ENCODE measurements around the gene UBE3D.
"Not testable (repeated sequence)": the region's sequence is repeated elsewhere in the genome, so short reads cannot be mapped to it uniquely, and the experiment has no call there.

UBE3D gene

DNA sequence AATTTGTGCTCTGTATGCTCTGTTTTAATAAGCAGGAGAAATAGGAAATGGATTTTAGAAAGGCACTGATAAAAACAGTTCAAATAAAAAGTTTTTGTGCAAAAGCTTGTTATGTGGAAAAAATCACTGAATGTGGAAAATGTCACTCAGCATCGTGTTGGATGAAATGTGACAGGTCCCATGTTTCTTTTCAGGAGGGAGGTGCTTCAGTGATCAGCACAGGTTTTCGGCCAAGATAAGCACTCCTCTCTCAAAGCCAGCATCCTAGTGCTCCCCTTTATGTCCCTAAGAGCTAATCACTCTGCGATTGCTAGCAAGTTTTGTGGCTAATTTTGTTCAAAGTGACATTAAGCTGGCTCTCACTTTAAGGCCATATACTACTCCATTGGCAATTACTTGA is 12.0 kb downstream of the UBE3D start:
- DNase-seq (ENCODE audit: low spot score) = no peak

DNA sequence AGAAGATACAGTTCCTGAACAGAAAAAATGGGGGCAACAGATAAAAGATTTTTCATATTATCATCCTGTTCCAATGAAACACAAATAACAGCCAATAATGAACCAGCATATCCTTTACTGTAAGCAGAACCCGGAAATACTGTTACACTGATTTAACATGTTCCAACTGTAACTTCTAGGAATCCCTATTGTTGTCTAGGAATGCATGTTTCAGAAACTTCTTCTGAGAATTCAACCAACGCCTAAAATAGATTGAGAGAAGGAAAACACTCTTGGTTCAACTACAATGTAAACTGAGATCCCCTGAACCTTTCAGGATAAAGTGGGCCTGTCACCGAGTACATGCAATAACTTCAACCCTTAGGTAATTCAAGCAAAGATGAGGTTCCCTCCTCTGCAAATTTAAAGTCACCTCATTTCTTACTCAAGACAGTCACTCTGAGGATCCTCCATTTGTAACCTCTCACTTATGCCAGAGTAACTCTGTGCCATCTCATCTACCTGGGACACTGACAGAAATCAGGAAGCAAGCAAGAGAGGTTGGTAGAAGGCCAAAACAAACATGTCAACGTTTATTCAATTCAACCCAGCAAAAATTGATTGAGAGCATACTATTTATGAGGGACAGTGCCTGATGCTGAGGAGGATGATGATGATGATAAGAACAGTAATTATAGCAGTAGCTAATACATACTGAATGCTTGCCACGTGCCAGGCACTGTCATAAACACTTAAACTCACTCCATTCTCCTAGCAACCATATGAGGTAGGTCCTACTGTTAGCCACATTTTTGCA is 14.1 kb downstream of the UBE3D start:
- no peak for DNase-seq (ENCODE audit: low spot score)

DNA sequence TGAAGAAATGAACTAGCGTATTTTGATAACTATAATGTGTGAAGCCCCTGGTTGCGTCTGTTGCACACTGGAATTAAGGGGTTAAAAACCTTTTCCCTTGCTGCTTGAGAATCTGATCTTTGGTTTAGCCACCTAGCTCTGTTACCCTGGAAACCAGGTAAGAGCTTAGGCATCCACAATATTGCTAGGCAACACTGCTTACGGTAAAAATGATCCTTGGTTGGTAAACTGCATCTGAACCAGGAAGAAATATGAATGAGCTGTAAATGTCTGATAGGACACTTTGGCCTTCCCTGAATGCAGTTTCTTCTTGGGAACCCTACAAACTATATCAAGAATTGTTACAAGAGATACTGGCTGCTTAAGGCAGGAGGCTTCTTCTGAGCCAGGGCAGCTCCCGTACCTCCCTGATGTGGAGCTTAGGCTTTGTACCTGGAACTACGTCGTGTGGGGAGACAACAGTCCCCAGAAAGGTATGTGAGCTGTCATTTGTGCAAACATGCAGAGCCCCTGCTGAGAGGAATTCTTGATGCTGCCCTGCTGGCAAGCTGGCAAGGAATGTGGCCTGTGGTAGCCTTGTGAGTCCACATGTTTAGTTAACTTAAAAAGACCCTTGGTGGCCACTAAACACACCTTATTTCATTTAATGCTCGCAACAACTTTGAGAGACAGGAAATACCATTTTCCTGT is 18.4 kb downstream of the UBE3D start:
- DNase-seq (ENCODE audit: low spot score) = no peak

DNA sequence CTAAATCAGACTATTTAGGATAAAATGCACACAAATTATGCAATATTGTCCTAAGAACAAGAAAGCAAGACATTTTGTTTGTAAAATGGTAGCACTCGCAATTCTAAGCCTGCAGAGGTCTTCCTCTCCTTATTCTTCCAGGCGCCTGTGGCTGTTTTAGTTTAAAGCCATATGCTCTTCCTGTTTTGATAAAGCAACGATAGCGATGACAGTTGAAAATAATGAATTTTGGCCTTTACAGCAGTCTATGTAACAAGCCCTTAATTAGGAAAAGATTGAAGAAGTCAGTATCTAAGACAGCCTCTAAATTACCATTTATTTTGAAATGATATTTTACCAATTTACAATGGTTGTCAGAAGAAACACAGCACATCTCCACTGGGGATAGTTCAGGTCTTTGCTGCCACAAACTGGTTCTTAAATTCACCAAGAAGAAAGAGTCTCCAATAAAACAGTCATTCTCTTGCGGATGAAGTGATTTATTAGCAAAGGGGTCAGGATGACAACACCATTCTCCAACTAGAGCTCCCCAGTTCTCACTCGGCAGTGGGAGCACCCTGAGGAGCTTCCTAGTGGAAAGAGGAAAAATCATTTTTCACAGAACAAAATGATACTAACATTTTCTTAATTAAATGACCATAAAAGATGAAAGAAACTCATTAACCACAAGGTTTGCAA is 21.4 kb downstream of the UBE3D start:
- no peak for DNase-seq (ENCODE audit: low spot score)

DNA sequence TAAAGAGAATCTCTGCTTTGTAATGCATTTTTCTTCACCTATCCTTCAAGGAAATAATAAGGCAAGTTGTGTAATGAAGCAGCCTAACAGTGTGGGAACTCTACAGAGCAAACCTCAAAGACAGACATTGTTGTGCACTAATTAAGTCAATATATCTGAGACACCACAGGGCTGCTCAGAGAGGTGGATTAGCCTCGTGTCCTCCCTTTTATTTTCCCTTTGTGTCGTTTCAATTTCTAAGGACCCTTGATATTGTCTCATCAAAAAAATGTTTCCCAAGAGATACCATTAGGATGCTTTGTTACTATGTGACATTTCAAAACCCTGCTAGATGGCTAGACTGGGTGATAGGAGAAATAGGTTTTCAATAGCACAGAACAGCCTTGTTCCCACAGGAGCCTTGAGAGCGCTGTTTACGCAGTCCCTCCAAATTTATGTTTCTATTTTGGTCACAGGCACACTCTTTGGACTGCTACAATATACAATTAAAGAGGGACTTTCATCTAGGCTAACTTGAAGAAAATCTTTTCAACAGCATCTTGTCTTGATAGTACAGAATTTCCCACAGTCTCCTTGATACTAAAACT is 23.1 kb downstream of the UBE3D start:
- no peak for DNase-seq (ENCODE audit: low spot score)

DNA sequence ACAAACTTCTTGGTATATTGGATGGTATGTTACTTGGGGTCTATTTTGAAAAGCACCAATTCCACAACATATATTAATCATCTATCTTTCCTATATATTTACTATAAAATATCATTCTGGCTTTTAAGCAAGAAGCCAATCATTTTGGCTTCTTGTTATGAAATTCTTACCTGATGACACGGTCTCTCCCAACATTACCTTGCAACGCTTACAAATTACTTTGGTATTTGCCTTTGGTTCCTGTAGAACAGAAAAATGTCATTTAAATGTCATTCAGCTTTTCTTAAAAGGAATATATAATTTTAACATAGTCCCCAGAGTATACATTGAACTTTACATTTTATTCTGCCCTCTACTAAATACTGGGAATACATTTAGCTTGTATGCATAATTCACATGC is 27.4 kb downstream of the UBE3D start:
- DNase-seq (ENCODE audit: low spot score) = no peak

DNA sequence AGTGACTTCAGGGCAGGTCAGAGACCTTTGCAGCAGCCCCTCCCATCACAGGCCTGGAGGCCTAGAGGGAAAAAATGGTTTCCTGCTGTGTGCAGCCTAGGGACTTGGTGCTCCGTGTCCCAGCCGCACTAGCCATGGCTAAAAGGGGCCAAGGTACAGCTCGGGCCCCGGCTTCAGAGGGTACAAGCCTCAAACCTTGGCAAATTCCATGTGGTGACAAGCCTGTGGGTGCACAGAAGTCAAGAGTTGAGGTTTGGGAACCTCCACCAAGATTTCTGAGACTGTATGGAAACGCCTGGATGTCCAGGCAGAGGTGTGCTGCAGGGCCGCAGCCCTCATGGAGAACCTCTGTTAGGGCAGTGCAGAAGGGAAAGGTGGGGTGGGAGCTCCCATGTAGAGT is 34.0 kb downstream of the UBE3D start:
- DNase-seq (ENCODE audit: low spot score) = no peak

DNA sequence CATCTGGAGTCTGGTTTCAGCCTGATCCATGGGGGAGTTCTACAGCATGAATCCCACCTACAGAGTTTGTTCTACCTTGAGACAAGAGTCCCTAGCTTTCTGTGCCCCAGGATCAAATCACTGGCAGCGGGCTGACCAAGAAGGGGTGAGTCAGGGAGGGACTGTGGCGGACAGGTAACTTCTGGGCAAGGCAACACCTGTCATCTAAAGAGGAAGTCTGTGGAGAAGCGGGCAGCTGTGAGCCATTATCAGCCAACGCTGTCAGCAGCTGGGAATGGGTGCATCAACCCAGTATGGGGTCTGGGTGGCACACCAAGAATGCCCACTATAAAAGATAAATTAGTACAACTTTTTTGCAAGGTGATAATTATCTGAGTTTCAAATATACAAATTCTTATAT is 45.9 kb downstream of the UBE3D start:
- DNase-seq (ENCODE audit: low spot score) = no peak

DNA sequence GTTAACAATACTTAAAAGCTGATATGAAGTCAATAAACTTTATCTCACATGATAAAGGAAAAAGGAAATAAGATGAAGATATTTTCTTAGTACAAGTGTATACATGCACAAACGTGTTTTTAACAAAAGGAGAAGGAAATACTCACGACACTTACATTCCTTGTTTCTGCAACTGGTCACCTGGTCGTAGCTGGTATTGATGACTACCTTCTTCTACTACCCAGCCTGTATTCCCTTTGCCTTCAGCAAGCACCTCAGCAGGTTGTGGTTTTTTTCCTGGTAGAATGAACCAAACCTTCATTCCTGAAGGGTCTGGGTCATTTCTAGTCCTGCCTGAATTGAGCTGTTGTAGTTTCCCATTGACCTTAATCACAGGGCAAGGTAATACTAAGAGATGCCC is 54.5 kb downstream of the UBE3D start:
- not testable (repeated sequence) for DNase-seq (ENCODE audit: low spot score)

DNA sequence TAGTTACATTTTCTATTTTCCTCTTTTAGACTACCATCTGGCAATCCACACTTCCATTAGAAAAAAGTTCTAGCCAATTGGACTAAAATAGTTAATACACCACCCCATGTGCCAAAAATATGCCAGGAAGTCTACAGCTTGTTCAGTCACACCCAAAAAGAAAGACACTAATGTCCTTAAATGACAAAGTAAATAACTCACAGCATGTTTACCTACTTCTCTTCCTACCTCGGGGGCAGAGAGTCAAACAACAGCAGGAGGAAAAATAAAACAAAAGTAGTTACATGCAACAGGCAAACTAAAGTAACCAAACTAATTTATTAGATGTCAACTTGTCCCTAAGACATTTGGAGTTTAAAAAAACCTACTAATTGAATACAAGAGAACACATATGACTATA is 57.0 kb downstream of the UBE3D start:
- DNase-seq (ENCODE audit: low spot score) = no peak

DNA sequence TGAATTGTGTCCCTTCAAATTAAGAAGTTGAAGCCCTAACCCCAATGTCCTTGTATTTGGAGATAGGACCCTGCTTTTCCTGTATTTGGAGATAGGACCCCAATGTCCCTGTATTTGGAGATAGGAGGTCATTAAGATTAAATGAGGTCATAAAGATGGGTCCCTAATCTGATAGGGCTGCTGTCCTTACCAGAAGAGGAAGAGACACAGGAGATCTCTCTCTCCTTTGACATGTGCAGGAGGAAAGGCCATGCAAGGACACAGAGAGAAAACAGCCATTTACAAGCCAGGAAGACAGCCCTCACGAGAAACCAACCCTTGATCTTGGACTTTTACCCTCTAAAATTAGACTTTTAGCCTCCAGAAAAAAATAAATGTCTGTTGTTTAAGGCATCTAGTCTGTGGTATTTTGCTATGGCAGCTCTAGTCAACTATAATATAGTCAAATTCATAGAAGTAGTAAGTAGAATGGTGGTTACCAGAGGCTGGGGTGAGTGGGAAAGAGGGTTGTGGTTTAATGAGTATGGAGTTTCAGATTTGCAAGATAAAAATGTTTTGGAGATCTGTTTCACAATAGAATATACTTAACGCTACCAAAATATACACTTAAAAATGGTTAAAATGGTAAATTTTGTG is 59.3 kb downstream of the UBE3D start:
- no peak for DNase-seq (ENCODE audit: low spot score)

DNA sequence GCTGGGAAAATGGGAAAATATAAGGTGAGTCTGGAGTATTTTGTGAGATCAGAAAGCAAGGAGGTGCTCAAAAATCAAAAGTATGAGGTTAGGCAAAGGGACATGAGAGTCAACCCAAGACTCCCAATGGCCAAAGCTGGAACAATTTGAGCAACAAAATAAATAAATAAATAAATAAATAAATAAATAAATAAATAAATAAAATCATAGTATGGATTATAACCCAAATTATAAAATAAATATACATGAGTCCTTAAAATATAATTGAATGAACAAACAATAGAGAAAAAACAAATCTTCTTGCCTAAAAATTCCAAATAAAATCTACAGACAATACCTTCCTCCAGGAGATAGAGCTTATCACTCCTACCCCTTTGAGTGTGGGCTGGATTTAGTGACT is 69.5 kb downstream of the UBE3D start:
- DNase-seq (ENCODE audit: low spot score) = no peak

DNA sequence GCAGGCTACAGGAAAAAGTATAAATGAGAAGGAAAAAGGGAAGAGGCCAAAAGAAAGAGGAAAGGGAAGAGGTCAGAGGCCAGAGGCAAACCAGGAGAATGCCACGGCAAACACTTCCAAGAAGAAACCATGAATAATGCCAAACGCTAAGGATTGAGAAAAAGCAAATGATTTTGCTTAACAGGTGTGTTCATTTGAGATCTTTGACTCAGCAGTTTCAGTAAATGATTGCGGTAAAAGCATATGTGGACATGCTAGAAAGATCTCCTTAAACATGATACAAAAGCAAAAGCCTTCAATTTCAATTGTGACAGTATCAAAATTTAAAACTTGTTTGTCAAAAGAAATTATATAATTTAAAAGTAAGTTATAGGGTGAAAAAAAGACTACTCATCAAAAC is 70.6 kb downstream of the UBE3D start:
- no peak for DNase-seq (ENCODE audit: low spot score)

DNA sequence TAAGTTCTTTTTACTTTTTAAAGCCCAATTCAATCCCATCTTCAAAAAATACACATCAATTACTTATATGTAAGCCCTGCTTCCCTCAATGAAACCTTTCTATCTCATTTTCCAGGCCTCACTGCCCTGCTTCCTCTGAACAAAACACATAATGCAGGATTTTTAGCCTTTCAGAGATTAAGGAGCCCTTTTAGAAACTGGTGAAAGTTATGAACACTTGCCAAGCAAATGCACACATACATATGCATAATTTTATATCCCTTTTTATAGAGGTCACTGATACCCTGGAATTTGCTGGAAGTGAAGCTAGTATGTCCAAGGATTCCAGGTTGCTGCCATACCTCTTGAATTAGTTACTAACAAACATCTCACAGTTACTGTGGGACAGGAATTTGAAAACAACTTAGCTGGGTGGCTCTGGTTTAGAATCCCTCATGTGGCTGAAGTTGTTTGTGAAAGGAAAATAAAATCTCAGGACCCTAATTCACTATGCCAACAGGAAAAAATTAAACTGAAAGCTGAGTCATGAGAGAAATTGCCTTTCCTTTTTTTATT is 75.8 kb downstream of the UBE3D start:
- DNase-seq (ENCODE audit: low spot score) = no peak

DNA sequence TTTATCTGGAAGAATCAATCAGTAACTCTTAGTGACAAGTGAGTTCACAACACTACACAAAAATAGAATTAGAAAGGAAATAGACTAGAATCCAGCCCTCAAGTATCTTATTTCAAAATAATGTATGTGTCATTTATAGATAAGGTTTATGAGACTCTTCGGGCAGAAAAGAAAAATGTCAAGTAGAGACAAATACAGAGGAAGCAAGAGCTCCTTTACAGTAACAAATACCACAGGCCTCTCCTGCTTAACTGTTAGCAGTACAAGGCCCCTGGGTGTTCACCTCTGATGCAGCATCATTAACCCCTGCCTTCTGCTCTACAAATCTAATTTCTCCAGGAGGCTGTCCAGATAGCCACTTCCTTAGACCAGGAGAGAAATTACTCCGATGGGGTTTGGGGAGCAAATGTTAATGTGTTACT is 76.7 kb downstream of the UBE3D start:
- DNase-seq (ENCODE audit: low spot score) = no peak

DNA sequence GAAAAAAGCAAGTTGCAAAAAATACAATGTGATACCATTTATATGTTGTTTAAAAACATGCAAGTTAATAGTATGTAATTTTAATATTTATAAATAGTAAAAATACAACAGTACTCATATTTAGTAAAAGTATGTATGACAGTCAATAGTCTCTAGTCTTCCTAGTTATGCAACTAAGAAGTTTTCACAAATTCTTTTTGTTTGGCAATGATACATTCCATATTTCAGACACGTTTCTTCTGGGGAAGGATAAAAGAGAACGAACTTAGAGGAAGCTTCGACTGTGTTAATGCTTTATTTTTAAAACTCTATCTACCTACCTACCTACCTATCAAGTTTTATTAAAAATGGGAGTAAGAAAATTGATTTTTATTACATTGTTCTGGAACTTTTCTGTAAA is 77.7 kb downstream of the UBE3D start:
- DNase-seq (ENCODE audit: low spot score) = no peak

DNA sequence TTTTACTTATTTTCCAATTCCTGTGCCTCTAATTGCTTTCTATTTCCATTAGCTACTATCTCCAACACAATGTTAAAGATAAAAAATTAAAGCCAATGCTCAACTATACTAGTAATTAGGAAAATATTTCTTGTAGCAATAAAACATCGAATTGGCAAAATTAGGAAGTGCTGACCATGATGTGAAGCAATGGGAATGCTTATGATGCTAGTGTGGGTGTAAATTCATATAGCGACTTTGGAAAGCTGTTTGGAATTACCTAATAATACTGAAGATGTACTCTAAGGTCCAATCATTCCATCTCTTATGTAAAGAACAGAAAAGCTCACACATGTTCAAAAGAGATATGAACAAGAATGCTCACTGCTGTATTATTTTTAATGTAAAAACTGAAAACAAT is 78.2 kb downstream of the UBE3D start:
- no peak for DNase-seq (ENCODE audit: low spot score)

DNA sequence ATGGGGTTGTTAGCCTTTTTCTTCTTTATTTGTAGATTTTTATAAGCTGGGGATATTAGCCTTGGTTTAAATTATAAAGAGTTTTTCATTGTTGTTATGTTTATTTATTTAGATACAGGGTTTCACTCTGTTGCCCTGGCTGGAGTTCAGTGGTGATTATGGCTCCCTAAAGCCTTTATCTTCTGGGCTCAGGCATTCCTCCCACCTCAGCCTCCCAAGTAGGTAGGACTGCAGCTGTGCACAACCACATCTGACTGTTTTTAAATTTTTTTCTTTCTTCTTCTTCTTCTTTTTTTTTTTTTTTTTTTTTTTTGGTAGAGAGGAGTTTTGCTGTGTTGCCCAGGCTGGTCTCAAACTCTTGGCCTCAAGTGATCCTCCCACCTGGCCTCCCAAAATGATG is 80.9 kb downstream of the UBE3D start:
- DNase-seq (ENCODE audit: low spot score) = peak; percentile 5

DNA sequence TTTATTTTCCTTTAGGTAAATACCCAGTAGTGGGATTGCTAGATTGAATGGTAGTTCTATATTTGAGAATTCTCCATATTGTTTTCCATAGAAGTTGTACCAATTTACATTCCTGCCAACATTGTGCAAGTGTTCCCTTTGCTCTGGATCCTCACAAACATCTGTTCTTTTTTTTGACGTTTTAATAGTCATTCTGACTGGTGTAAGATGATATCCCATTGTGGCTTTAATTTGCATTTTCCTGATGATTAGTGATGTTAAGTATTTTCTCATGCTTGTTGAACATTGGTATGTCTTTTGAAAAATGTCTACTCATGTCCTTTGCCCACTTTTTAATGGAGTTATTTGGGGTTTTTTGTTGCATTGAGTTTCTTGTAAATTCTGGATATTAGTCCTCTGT is 85.6 kb downstream of the UBE3D start:
- DNase-seq (ENCODE audit: low spot score) = no peak

DNA sequence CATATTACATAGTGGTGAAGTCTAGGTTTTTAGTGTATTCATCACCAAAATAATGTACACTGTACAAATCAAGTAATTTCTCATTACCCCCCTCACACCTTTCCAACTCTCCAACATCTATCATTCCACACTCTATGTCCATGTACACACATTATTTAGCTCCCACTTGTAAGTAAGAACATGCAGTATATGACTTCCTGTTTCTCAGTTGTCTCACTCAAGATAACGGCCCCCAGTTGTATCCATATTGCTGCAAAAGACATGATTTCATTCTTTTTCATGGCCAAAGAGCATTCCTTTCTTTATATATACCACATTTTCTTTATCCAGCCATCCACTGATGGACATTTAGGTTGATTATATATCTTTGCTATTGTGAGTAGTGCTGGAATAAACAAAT is 86.0 kb downstream of the UBE3D start:
- no peak for DNase-seq (ENCODE audit: low spot score)

DNA sequence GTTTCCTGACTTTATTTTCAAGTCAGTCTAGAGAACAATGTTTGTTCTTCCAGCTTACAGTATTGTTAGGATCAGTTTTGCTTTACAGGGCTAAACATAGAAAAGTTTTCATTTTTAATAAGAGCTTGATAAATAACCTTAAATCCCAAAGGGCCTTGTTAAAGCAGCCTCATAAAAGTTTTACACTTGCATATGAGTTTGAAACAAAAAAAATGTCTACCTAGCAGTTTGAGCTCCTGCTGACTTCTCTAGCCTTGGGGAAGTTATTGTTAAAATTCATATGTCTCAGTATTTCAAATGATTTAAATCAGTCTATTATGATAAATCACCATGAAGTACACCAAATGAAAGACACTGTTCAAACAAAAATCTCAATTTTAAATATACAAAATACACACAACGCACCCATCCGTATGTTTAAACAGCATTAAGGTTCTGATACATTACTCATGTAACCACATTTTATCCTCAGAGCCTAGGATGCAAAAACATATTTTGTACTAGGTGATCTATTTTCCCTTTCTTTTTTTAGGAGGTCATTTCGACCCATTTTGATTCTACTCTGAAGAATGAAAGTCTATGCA is 87.2 kb downstream of the UBE3D start:
- DNase-seq (ENCODE audit: low spot score) = no peak

DNA sequence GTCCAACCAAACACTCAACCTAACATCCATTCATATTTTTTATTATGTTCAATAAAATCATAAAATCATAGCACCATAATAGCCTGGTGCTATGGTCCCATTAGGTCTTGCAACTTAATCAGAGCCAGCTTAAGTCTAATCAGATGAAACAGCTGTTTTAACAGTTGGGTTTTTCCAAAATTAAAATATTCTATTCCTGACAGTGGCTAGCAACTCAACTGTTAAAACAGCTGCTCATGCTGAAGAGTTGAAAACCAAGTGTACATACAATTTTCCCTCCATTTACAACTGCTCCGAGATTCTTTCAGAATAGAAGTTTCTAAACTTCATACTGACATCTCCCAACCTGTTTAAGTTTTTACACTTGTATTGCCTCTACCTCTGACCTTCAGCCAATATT is 89.5 kb downstream of the UBE3D start:
- no peak for DNase-seq (ENCODE audit: low spot score)

All from hematopoietic multipotent progenitor cell treated with erythropoietin and hydrocortisone succinate and interleukin-3 and kit ligand, for 15 days (in vitro differentiated cells).